NCI-H2196 treated with DMSO at 0.1 percent for 48 hours (cell line): ENCODE data around the gene TENM3.

Experiments used
- DNase-seq: peaks from one replicate; lab custom pipeline; 2025; ENCODE audit not compliant: unreplicated experiment; lab: John Stamatoyannopoulos, UW

The TENM3 gene

GRCh38 chr4:182495645-182496385, 252.6 kb downstream of the TENM3 start:
- no peak for DNase-seq

- DNase-seq: no peak
Observed at GRCh38 chr4:182496408-182496807, 253.2 kb downstream of the TENM3 start.

GRCh38 chr4:182502064-182502463, 258.9 kb downstream of the TENM3 start:
- no peak for DNase-seq

- DNase-seq: no peak
Observed at GRCh38 chr4:182504463-182504862, 261.3 kb downstream of the TENM3 start.

GRCh38 chr4:182507805-182508204, 264.6 kb downstream of the TENM3 start:
- DNase-seq: no peak

GRCh38 chr4:182510836-182511235, 267.6 kb downstream of the TENM3 start:
- DNase-seq: no peak

- no peak for DNase-seq
Observed at GRCh38 chr4:182513587-182514291, 270.5 kb downstream of the TENM3 start.

- no peak for DNase-seq
Observed at GRCh38 chr4:182518421-182518820, 275.2 kb downstream of the TENM3 start.

- no peak for DNase-seq
Observed at GRCh38 chr4:182519528-182519927, 276.3 kb downstream of the TENM3 start.

- no peak for DNase-seq
Observed at GRCh38 chr4:182521011-182521410, 277.8 kb downstream of the TENM3 start.

- no peak for DNase-seq
Observed at GRCh38 chr4:182528819-182529218, 285.6 kb downstream of the TENM3 start.

GRCh38 chr4:182530451-182530850, 287.2 kb downstream of the TENM3 start:
- DNase-seq: no peak

- DNase-seq: no peak
Observed at GRCh38 chr4:182531555-182532162, 288.5 kb downstream of the TENM3 start.

- no peak for DNase-seq
Observed at GRCh38 chr4:182532441-182532840, 289.2 kb downstream of the TENM3 start.

GRCh38 chr4:182533964-182534363, 290.8 kb downstream of the TENM3 start:
- no peak for DNase-seq

- no peak for DNase-seq
Observed at GRCh38 chr4:182536221-182536811, 293.1 kb downstream of the TENM3 start.

- no peak for DNase-seq
Observed at GRCh38 chr4:182537031-182537795, 294.0 kb downstream of the TENM3 start.

GRCh38 chr4:182538031-182538430, 294.8 kb downstream of the TENM3 start:
- no peak for DNase-seq

- no peak for DNase-seq
Observed at GRCh38 chr4:182540496-182540895, 297.3 kb downstream of the TENM3 start.

- no peak for DNase-seq
Observed at GRCh38 chr4:182547435-182547834, 304.2 kb downstream of the TENM3 start.

- DNase-seq: no peak
Observed at GRCh38 chr4:182548156-182548555, 305.0 kb downstream of the TENM3 start.
